NB4 (cell line): ENCODE results near the gene PLAGL1.

Experiments
- CTCF ChIP-seq: IDR thresholded peaks from one replicate; pipeline ENCODE4 v1.5.1; 2012; ENCODE audit warnings: low read depth, low read length
- MAX ChIP-seq: IDR thresholded peaks from 2 replicates; pipeline ENCODE4 v1.6.1; 2011; ENCODE audit warnings: low read depth, low read length
- POLR2A ChIP-seq: IDR thresholded peaks from 2 replicates; pipeline ENCODE4 v1.6.1; 2011; ENCODE audit warnings: mild to moderate bottlenecking; ENCODE audit not compliant: insufficient read length; ENCODE audit errors: extremely low read depth

DNA sequence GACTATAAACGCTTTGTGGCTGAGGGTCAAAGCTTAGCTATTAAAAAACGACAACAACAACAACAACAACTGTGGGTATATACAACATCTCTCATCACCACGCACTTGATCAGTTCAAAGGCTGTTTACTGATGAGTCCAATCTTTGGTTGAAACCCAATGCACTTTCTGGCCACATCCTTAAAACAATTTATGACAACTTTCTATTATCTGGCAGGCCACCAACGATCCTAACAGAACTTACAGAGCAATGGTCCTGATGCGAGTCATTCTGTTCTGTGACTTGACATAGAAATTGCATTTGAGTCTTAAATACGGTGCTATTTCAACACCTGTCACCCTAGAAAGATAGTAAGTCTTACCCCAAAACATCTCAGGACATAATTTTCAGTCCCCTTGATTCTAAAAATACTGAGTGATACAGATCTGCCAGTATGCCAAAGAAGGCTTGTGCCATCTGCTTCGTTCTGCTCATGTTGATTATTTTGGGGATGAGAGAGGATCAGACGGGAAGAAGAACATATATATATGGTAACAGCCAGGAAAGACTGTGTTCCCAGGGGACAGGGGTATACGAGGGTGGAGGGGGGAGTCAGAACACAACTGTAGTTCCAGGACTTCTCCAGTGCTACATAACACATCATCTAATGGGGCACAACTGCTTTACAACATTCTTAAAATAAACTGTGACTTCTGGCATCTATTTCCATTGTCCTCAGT is 55.8 kb downstream of the PLAGL1 start:
- TF ChIP-seq CTCF (no peak), MAX (no peak), POLR2A (no peak)
